HG03432 (cell line): ENCODE data around the gene TCAP.
A peak's percentile ranks its signal among the peaks of the same experiment; 100 is the strongest.

Experiments
- ATAC-seq: cut with Tn5 transposase; IDR thresholded peaks from one replicate; pipeline ENCODE4 v1.9.1; 2021; ENCODE audit warnings: mild to moderate bottlenecking, moderate library complexity; ENCODE audit not compliant: unreplicated experiment

Gene TCAP

GRCh38 chr17:39628655-39629493 lies 36.3 kb upstream of the TCAP start:
- no peak for ATAC-seq

DNA sequence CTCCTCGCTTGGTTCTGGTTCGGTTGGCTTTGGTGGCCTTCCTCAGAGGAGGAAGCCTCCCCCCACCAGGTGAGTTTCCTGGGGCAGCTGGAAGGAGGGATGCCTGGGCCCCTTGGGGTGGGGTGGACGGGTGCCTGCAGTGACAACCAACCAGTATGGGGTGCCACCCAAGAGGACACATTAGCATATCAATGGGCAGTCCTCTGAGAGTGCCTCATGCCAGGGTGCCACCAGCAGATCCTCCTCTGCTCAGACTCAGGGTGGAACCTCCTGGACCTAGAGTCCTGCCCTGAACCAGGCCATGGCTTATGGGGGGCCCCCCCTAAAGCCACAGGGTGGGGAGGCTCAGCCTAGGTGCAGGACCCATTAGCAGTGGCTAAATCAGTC lies 35.7 kb upstream of the TCAP start:
- no peak for ATAC-seq

DNA sequence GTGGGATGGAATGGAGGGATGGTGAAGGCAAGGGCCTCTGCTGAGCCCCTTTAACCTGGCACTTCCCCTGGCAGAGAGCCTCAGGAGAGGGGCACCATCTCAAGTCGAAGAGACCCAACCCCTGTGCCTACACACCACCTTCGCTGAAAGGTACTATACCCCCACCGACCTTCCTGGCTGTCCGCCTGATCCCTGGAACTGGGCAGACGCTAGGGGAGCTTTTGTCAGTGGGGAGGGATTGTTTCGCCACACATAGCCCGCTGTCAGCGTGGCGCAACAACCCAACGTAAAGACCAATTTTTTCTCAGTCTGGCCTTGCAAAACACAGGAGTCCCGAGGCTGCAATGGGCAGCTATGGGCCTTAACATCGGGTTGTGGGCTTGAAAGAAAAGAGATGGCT lies 35.3 kb upstream of the TCAP start:
- no peak for ATAC-seq

- ATAC-seq = no peak
These were observed 33.7 kb upstream of the TCAP start for GRCh38 chr17:39631403-39631802.

- ATAC-seq = no peak
These were observed 32.8 kb upstream of the TCAP start for GRCh38 chr17:39632153-39632941.

- no peak for ATAC-seq
These were observed 31.5 kb upstream of the TCAP start for GRCh38 chr17:39633570-39634183.

- ATAC-seq = no peak
These were observed 30.7 kb upstream of the TCAP start for GRCh38 chr17:39634384-39634871.

- no peak for ATAC-seq
These were observed 29.5 kb upstream of the TCAP start for GRCh38 chr17:39635614-39636176.

- peak; percentile 8 for ATAC-seq
These were observed 28.6 kb upstream of the TCAP start for GRCh38 chr17:39636587-39636926.

GRCh38 chr17:39636927-39637736 lies 28.0 kb upstream of the TCAP start, which contains the start of gene STARD3:
TSS of gene STARD3 (plus strand) at chr17:39637144. CDS start at chr17:39653532, 16,388 bp downstream.
- ATAC-seq = peak; percentile 80

- ATAC-seq = no peak
These were observed 26.8 kb upstream of the TCAP start for GRCh38 chr17:39638317-39638716.

- no peak for ATAC-seq
These were observed 26.1 kb upstream of the TCAP start for GRCh38 chr17:39639043-39639442.

DNA sequence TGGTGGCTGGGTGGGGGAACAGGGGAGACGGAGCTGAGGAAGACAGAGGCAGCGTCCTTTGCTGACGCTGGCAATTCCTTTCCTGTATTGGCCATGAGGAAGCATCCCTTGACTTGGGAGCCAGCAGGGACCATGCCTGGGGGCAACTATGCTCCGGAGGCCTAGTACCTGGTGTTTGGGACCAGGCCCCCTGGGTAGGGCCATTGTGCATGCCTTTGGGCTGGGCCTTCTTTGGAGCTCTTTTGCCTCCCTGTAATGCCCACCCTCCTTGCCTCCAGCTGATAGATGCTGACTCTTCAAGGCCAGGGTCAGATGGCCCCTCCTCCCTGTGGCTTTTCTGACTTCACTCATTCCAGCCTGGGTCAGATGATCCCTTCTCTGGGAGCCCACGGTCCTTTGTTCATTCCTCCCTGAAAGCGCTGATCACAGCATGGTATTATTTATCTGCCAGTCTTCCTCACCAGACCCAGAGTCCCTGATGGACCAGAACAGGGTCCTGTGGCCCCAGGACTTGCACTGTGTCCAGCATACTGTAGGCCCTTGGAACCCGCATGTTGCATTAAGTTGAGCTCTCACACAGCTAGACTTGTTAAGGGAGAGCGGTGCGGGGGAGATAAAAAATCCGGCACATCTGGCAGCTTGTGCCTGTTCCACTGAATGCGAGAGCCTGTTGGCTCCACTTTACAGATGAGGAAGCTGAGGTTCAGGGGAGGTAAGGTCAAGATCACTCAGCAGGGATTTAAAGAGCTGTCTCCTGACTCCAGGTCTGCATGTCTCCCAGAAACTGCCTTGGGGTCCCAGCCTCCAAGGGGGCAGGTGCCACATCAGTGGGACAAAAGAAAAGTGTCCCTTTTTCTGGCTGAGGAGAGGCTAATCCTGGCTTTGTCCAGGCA lies 25.3 kb upstream of the TCAP start:
- no peak for ATAC-seq

DNA sequence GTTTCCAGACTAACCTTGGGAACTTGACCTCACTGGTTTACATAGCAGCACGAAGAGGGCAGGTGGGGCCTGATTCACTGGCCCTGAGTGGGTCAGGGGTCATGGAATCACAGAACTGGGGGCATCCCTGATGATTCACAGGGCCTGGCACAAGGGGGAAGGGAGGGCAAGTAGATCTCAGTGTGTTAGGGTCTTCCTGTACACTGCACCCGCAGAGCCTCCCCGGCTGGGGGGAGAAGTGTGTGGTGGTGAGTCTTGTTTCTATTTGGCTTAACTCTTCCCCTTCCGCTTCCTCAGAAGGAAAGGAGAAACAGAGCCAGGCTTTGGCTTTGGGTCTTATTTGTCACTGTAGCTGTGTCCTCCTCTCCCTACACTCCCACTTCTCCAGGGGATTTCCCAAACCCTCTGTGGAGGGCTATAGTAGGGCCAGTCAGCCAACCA lies 24.5 kb upstream of the TCAP start:
- no peak for ATAC-seq

DNA sequence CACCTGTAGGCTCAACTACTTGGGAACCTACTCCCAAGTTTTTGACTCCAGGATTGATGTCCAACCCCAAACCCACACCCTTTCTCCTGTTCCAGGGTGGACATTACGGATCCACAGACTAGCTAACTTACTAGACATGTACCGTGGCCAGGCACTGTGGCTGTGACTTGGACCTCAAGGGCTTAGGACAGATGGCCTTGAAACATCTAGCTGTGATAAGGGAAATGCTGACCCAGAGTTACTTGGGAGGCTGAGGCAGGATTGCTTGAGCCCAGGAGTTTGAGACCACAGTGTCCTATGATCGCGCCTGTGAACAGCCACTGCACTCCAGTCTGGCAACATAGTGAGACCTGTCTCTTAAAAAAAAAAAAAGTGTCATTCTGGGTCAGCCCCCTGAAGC lies 24.1 kb upstream of the TCAP start:
- no peak for ATAC-seq

DNA sequence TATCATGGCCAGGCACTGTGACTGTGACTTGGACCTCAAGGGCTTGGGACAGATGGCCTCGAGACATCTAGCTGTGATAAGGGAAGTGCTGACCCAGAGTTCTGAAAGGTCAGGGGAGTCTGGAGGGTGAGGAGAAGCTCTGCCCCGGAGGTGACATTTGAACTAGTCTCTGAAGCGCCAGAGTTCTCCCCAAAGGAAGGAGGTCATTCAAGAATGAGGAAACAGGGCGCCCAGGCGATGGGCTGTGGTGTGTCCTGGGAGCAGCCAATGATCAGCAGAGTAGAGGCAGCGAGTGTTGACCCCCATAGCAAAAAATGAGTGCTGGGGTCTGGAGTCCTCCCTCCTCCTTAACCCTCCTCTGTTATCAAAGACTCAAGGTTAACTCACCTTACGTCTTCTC lies 23.3 kb upstream of the TCAP start:
- no peak for ATAC-seq

GRCh38 chr17:39642291-39643074 lies 22.7 kb upstream of the TCAP start:
- ATAC-seq = no peak

- ATAC-seq = no peak
These were observed 21.9 kb upstream of the TCAP start for GRCh38 chr17:39643271-39643670.

DNA sequence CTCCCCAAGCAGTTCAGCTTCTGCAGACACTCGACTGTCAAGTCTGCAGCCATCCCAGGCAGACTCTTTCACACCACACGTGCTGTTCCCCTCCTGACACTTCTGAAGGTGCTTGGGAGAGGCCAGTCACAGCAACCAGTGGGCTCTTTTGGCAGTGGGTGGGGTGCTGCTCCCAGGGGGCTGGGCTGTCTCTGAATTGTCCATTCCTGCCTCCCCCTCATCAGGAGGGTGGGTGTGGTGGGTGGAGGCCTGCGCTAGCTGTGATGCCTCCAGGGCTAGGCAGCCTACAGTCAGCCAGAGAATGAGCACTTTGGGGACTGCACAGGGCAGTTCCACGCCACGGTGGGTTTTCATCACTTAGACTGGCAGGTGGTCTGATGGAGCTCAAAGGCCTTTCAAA lies 17.9 kb upstream of the TCAP start:
- ATAC-seq = no peak
